ENCODE results near the gene MMP10. TPM values are rescaled to one million over a fixed set of nuclear protein-coding genes. Genes with fewer than 3 reads are reported as not detected.

MMP10 gene
- total RNA-seq, 1 donor from 2014 or later, result 0.23 TPM

DNA sequence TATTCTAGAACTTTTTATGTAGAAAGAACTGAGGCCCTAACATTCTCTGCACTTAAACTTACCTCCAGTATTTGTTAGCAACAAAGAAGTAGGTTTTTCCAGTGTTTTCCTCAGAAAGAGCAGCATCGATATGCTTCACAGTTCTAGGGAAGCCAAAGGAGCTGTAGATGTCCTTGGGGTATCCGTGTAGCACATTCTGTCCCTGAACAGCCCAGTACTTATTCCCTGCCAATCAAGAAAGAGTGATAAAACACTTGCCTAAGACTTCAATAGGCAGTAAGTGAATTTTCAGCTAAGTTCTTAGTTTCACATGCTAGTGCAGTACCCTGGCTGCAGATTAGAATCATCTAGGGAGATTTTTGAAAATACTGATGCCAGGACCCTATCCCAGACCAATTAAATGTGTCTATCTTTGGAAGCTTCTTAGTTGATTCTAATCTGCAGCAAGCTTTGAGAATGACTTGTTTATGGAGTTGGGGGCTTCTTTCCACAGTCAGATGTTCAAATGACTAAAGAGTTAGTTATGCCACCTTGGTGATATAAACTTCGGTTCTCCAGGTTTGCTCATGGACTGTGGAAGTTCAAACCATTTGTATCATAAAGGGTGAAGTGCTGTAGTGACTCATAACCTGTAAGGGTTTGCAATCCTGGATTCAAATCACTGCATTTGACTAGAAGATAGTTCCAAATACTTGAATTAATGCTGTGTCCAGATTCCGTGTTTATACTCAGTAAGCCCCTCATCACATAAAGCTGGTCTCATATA is 11.0 kb upstream of the MMP10 start:
- TF ChIP-seq, protein P1, sequence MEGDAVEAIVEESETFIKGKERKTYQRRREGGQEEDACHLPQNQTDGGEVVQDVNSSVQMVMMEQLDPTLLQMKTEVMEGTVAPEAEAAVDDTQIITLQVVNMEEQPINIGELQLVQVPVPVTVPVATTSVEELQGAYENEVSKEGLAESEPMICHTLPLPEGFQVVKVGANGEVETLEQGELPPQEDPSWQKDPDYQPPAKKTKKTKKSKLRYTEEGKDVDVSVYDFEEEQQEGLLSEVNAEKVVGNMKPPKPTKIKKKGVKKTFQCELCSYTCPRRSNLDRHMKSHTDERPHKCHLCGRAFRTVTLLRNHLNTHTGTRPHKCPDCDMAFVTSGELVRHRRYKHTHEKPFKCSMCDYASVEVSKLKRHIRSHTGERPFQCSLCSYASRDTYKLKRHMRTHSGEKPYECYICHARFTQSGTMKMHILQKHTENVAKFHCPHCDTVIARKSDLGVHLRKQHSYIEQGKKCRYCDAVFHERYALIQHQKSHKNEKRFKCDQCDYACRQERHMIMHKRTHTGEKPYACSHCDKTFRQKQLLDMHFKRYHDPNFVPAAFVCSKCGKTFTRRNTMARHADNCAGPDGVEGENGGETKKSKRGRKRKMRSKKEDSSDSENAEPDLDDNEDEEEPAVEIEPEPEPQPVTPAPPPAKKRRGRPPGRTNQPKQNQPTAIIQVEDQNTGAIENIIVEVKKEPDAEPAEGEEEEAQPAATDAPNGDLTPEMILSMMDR (IDR thresholded peaks at IDR 0.05), result no peak
- DNase-seq (no peak), ATAC-seq (no peak)

DNA sequence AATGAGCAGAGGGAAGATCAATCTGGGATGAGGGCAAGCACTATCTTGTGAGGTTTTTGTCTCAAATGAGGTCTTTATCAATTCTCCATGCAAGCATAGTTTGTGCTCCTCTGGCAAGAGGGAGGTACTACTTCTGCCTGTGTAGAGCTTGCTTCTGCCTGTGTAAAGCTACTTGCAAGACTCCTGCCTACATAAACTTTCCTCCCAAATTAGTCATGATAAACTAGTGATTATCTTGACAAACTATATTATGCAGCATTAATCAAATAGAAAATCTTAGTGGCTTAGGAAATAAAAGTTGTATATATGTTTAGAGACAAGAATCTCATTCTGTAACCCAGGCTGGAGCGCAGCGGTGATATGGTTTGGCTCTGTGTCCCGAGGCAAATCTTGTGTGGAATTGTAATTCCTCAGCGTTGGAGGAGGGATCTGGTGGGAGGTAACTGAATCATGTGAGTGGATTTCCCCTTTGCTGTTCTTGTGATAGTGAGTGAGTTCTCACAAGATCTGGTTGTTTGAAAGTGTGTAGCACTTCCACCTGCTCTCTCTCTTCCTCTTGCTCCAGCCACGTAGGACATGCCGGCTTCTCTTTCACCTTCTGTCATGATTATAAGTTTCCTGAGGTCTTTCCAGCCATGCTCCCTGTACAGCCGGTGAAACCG is 8.0 kb upstream of the MMP10 start:
- no peaks in the 10 kb centered on the region for H3K4me1 ChIP-seq
- H3K36me3 ChIP-seq, result no peaks in the 10 kb centered on the region
- TF ChIP-seq, protein P1 (IDR thresholded peaks at IDR 0.05), result no peak
- ATAC-seq (no peak), DNase-seq (no peak)
- H3K4me3 ChIP-seq, result no peak overlapping the region
- H3K27me3 ChIP-seq, result no peaks in the 10 kb centered on the region
- H3K9me3 ChIP-seq, result no peaks in the 10 kb centered on the region
- H3K27ac ChIP-seq, result no peak overlapping the region
- intact Hi-C loops (cut with DNase I), result no loop called here

More for the DNA sequence above, 11.0 kb upstream of the MMP10 start:
- Histone ChIP-seq H3K27me3 (no peaks in the 10 kb centered on the region), H3K36me3 (no peaks in the 10 kb centered on the region), H3K4me3 (no peak overlapping the region), H3K9me3 (no peaks in the 10 kb centered on the region), H3K27ac (no peak overlapping the region), H3K4me1 (no peaks in the 10 kb centered on the region)
- intact Hi-C loops (cut with DNase I), result no loop called here

DNA sequence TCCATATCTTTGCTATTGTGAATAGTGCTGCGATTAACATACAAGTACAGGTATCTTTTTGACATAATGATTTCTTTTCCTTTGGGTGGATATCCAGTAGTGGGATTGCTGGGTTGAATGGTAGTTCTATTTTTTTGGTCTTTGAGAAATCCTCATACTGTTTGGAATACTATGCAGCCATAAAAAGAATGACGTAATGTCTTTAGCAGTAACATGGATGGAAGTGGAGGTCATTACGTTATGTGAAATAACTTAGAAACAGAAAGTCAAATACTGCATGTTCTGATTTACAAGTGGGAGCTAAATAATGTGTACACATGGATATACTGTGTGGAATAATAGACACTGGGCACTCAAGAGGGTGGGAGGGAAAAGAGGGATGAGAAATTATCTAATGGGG is 4.0 kb upstream of the MMP10 start:
- TF ChIP-seq, protein P1 (IDR thresholded peaks at IDR 0.05), result no peak
- no peaks in the 10 kb centered on the region for H3K36me3 ChIP-seq
- no peaks in the 10 kb centered on the region for H3K27me3 ChIP-seq
- H3K4me3 ChIP-seq, result no peak overlapping the region
- H3K9me3 ChIP-seq, result no peaks in the 10 kb centered on the region
- no peaks in the 10 kb centered on the region for H3K4me1 ChIP-seq
- DNase-seq (no peak), ATAC-seq (no peak)
- intact Hi-C loops (cut with DNase I), result no loop called here
- no peak overlapping the region for H3K27ac ChIP-seq

DNA sequence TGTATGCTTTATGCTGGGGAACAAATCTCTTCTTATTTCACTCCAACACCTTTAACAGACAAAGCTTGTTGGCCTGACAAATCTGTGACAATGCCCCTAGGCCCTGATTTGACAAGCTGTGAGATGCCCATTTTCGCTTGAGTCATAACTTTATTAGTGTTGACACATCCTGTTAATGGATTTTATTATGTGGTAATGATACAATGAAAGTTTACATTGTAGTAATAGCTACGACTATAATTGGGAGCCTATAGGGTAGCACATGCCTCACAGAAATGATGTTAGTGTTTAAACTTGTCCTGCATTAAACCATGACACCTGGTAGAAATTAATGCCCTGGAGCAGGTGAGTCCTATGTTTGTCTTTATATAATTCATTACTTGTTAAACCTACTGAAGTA is 3.3 kb upstream of the MMP10 start:
- H3K27me3 ChIP-seq, result no peaks in the 10 kb centered on the region
- TF ChIP-seq, protein P1 (IDR thresholded peaks at IDR 0.05), result no peak
- no peaks in the 10 kb centered on the region for H3K4me1 ChIP-seq
- H3K27ac ChIP-seq, result no peak overlapping the region
- H3K4me3 ChIP-seq, result no peak overlapping the region
- H3K9me3 ChIP-seq, result no peaks in the 10 kb centered on the region
- ATAC-seq, result no peak
- H3K36me3 ChIP-seq, result no peaks in the 10 kb centered on the region
- DNase-seq, result no peak
- intact Hi-C loops (cut with DNase I), result no loop called here

DNA sequence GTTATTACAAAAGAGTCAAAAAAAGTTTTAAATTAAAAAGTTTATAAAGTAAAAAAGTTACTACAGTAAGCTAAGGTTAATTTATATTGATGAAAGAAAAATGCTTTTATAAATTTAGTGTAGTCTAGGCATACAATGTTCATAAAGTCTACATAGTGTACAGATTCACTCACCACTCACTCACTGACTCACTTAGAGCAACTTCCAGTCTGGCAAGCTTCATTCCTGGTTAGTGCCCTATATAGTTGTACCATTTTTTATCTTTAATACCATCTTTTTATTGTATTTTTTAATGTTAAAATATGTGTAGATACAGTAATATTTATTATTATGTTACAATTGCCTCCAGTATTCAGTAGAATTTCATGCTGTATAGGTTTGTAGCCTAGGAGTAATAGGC is 2.6 kb upstream of the MMP10 start:
- Histone ChIP-seq H3K27ac (no peak overlapping the region), H3K4me1 (no peaks in the 10 kb centered on the region), H3K27me3 (no peaks in the 10 kb centered on the region), H3K9me3 (no peaks in the 10 kb centered on the region), H3K4me3 (no peak overlapping the region), H3K36me3 (no peaks in the 10 kb centered on the region)
- no peak for ATAC-seq
- DNase-seq, result no peak
- TF ChIP-seq, protein P1 (IDR thresholded peaks at IDR 0.05), result no peak
- intact Hi-C loops (cut with DNase I), result no loop called here
